Large intestine (tissue), 1 donor: ENCODE results near the gene PLEKHG2. TPM values are rescaled to one million over a fixed set of nuclear protein-coding genes. Genes with fewer than 3 reads are reported as not detected.

ENCODE experiments used
- polyA plus RNA-seq: library from polyadenylated mRNA; unstranded; fragments of 120-200 nt; gene quantifications from one replicate; pipeline ENCODE4 v1.2.1, GENCODE V29; 2013

Gene PLEKHG2
- polyA plus RNA-seq, 1 donor, result 21.1 TPM

Other genes starting within 250 kb of the PLEKHG2 start
- gene NCCRP1, start 215.7 kb upstream of the PLEKHG2 start, polyA plus RNA-seq, result 0.33 TPM
- gene SYCN, start 208.4 kb upstream of the PLEKHG2 start, polyA plus RNA-seq, result not detected
- gene IFNL3, start 167.7 kb upstream of the PLEKHG2 start, polyA plus RNA-seq, result not detected
- 0.04 TPM for gene IFNL4, start 163.8 kb upstream of the PLEKHG2 start, polyA plus RNA-seq
- not detected for gene IFNL2, start 144.3 kb upstream of the PLEKHG2 start, polyA plus RNA-seq
- gene IFNL1, start 116.3 kb upstream of the PLEKHG2 start, polyA plus RNA-seq, result 0.06 TPM
- gene LRFN1, start 91.8 kb upstream of the PLEKHG2 start, polyA plus RNA-seq, result 1.3 TPM
- gene GMFG, start 76.6 kb upstream of the PLEKHG2 start, polyA plus RNA-seq, result 26.3 TPM
- gene SAMD4B, start 70.2 kb upstream of the PLEKHG2 start, polyA plus RNA-seq, result 94.4 TPM
- gene PAF1, start 21.6 kb upstream of the PLEKHG2 start, polyA plus RNA-seq, result 42.4 TPM
- 24.3 TPM for gene MED29, start 21.3 kb upstream of the PLEKHG2 start, polyA plus RNA-seq
- 419 TPM for gene ZFP36, start 5.8 kb upstream of the PLEKHG2 start, polyA plus RNA-seq
- gene RPS16, start 23.3 kb downstream of the PLEKHG2 start, polyA plus RNA-seq, result 1,947 TPM
- gene SUPT5H, start 32.9 kb downstream of the PLEKHG2 start, polyA plus RNA-seq, result 119 TPM
- 62.7 TPM for gene TIMM50, start 68.2 kb downstream of the PLEKHG2 start, polyA plus RNA-seq
- 0.90 TPM for gene DLL3, start 86.3 kb downstream of the PLEKHG2 start, polyA plus RNA-seq
- gene SELENOV, start 102.5 kb downstream of the PLEKHG2 start, polyA plus RNA-seq, result 0.19 TPM
- 2.0 TPM for gene EID2B, start 120.2 kb downstream of the PLEKHG2 start, polyA plus RNA-seq
- 11.2 TPM for gene EID2, start 127.5 kb downstream of the PLEKHG2 start, polyA plus RNA-seq
- gene LGALS13, start 189.9 kb downstream of the PLEKHG2 start, polyA plus RNA-seq, result not detected
- not detected for gene LGALS16, start 243.2 kb downstream of the PLEKHG2 start, polyA plus RNA-seq